ENCODE data around the gene KIF18B. TPM values are rescaled to one million over a fixed set of nuclear protein-coding genes. Genes with fewer than 3 reads are reported as not detected.

Gene KIF18B
- total RNA-seq, 1 experiment from 2014 or later = 58.5 TPM

DNA sequence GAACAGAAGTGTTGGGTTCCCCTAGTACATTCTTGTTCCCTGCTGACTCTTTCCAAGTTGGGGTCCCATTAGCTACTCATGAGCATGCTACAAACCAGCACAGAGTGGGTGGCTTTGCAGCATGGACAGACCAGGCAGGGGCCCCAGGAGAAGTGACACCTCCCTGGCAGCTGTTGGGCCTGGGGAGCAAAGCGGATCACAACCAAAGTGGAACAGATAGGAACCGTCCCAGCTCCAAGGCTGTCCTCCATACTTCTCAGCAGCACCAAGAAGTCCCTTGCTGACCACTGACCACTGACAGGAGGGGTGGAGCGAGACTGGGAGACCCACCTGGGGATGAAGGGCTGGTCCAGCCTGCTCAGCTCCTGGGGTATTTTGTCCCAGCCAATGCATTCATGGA lies 19.9 kb downstream of the KIF18B start:
- Histone ChIP-seq H3K4me3 (no peak overlapping the region), H4K20me1 (ENCODE audit: insufficient read depth) (no peaks in the 10 kb centered on the region), H2AFZ (no peak overlapping the region), H3K9me3 (ENCODE audit: insufficient read depth, low read depth) (no peaks in the 10 kb centered on the region), H3K9me2 (ENCODE audit: insufficient read depth) (no peaks in the 10 kb centered on the region), H3K4me2 (no peak overlapping the region), H3K27ac (no peak overlapping the region), H3K79me2 (ENCODE audit: low read depth) (no peaks in the 10 kb centered on the region), H3F3A (ENCODE audit: insufficient read depth, low read depth) (peaks cover 12% of the 10 kb centered on the region; the same call in 1 of the 2 replicates), H3K36me3 (ENCODE audit: low read depth) (peaks cover 13% of the 10 kb centered on the region), H3K4me1 (replicated peaks; ENCODE audit: insufficient read depth) (no peaks in the 10 kb centered on the region), H3K27me3 (ENCODE audit: insufficient read depth, low read depth) (no peaks in the 10 kb centered on the region)
- BruUV-seq (replicated peaks) = no TSS peak
- no peak for DNase-seq
- ChIA-PET CTCF (no interaction called here), POLR2A (ENCODE audit: unreplicated experiment) (interaction anchor here (0.7 kb wide), 1 partner anchor 9 kb away, joined by 4 read pairs; no protein-coding TSS in a partner anchor)
- TF ChIP-seq, protein P1, sequence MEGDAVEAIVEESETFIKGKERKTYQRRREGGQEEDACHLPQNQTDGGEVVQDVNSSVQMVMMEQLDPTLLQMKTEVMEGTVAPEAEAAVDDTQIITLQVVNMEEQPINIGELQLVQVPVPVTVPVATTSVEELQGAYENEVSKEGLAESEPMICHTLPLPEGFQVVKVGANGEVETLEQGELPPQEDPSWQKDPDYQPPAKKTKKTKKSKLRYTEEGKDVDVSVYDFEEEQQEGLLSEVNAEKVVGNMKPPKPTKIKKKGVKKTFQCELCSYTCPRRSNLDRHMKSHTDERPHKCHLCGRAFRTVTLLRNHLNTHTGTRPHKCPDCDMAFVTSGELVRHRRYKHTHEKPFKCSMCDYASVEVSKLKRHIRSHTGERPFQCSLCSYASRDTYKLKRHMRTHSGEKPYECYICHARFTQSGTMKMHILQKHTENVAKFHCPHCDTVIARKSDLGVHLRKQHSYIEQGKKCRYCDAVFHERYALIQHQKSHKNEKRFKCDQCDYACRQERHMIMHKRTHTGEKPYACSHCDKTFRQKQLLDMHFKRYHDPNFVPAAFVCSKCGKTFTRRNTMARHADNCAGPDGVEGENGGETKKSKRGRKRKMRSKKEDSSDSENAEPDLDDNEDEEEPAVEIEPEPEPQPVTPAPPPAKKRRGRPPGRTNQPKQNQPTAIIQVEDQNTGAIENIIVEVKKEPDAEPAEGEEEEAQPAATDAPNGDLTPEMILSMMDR (conservative IDR thresholded peaks at IDR 0.05) = no peak
- TF ChIP-seq EZH2 (IDR thresholded peaks at IDR 0.05; ENCODE audit: low read depth) = no peak
- intact Hi-C loops (cut with micrococcal nuclease; ENCODE audit: unreplicated experiment) = no loop called here

DNA sequence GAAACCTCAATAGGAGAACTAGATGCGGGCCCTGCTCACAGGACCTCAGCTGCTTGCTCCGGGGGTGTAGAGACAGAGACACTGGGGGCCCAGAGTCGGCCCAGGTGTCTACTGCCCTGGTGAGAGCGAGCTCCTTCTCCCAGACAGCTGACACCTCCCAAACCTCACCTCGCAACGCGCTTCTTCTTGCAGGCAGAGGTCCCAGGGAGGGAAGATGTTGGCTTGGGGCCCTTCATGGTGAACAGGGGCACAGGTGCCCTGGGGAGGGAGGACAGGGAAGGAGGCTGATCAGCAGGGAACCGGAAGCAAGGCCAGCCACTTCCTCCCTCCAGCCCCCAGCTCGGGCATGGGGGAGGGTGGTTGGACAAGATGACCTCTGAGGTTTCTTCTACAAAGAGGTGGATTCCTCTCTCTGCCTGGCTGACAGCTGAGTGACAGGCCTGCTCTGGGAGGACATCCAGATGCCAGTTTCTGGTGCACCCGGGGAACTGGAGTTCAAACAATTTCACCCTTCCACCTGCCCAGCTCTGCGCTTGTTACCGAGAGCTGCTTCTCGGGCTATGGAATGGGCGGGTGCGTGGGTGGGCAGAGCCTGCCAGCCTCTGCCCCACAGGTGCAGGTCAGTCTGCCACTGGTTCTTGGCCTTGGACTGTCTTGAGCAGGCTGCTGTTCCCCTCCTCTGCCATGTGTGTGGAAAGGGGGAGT lies 20.6 kb downstream of the KIF18B start:
- intact Hi-C loops (cut with micrococcal nuclease; ENCODE audit: unreplicated experiment) = no loop called here
- TF ChIP-seq EZH2 (IDR thresholded peaks at IDR 0.05; ENCODE audit: low read depth) = no peak
- TF ChIP-seq, protein P1 (conservative IDR thresholded peaks at IDR 0.05) = no peak
- Histone ChIP-seq H3K4me1 (replicated peaks; ENCODE audit: insufficient read depth) (no peaks in the 10 kb centered on the region), H3K9me3 (ENCODE audit: insufficient read depth, low read depth) (no peaks in the 10 kb centered on the region), H4K20me1 (ENCODE audit: insufficient read depth) (no peaks in the 10 kb centered on the region), H3K4me2 (no peak overlapping the region), H3F3A (ENCODE audit: insufficient read depth, low read depth) (peaks cover 12% of the 10 kb centered on the region; the same call in 1 of the 2 replicates), H3K9me2 (ENCODE audit: insufficient read depth) (no peaks in the 10 kb centered on the region), H3K4me3 (no peak overlapping the region), H3K36me3 (ENCODE audit: low read depth) (peaks cover 13% of the 10 kb centered on the region), H3K27ac (no peak overlapping the region), H2AFZ (no peak overlapping the region), H3K27me3 (ENCODE audit: insufficient read depth, low read depth) (no peaks in the 10 kb centered on the region), H3K79me2 (ENCODE audit: low read depth) (no peaks in the 10 kb centered on the region)
- no peak for DNase-seq
- no TSS peak for BruUV-seq (replicated peaks)
- ChIA-PET POLR2A (ENCODE audit: unreplicated experiment) (interaction anchor here (0.7 kb wide), 1 partner anchor 10 kb away, joined by 4 read pairs; no protein-coding TSS in a partner anchor), CTCF (no interaction called here)

DNA sequence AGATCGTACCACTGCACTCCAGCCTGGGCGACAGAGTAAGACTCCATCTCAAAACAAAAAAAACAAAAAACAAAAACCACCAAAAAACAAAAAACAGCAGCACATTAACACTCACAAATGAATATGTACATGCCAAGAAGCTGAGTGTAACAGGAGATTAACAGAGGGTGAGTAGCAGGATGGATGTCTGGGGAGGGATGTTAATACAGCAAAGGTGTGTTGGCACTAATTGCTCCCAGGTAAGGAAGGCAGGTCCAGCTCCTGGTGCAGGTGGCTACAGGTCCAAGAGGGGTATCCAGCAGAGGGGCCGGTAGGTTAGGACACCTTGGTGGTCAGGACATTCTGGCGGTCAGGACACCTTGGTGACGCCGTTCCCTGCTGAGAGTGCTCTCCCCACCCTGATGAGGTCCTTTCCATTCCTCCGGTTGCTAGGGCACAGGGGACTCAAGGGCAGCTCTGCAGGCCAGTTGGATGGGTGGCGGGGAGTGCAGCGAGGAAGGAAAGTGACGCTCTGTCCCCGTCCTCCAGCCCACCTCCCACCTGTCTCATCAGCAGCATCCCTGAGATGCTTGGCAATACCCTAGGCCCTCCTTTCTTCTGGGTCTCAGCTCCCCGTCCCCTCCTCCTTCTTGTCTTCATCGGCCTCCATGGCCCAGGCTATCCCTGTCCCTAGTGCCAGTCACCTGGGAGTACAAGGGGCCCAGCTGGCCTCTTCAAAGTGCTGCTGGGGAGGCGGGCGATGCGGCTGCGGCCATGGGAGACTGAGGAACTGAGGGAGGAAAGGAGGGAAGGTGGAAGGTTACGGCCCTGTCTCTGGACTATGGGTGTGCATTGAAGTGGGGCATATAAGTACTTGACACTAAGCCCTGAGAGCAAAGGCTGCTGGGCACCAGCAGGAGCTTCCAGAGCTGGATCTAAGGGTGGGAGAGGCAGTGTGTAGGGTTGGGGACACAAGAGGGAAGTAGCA lies 21.6 kb downstream of the KIF18B start:
- Histone ChIP-seq H4K20me1 (ENCODE audit: insufficient read depth) (no peaks in the 10 kb centered on the region), H3K4me3 (no peak overlapping the region), H3F3A (ENCODE audit: insufficient read depth, low read depth) (peaks cover 12% of the 10 kb centered on the region; the same call in 1 of the 2 replicates), H3K36me3 (ENCODE audit: low read depth) (peaks cover 13% of the 10 kb centered on the region), H3K79me2 (ENCODE audit: low read depth) (no peaks in the 10 kb centered on the region), H2AFZ (no peak overlapping the region), H3K4me1 (replicated peaks; ENCODE audit: insufficient read depth) (no peaks in the 10 kb centered on the region), H3K9me2 (ENCODE audit: insufficient read depth) (no peaks in the 10 kb centered on the region), H3K27me3 (ENCODE audit: insufficient read depth, low read depth) (peaks cover 4% of the 10 kb centered on the region; the same call in 1 of the 2 replicates), H3K4me2 (no peak overlapping the region), H3K9me3 (ENCODE audit: insufficient read depth, low read depth) (no peaks in the 10 kb centered on the region), H3K27ac (no peak overlapping the region)
- CTCF ChIA-PET = interaction anchor here (0.6 kb wide), 1 partner anchor 182 kb away, joined by 6 read pairs; no protein-coding TSS in a partner anchor
- BruUV-seq (replicated peaks) = no TSS peak
- POLR2A ChIA-PET (ENCODE audit: unreplicated experiment) = no interaction called here
- no peak for DNase-seq
- TF ChIP-seq, protein P1 (conservative IDR thresholded peaks at IDR 0.05) = no peak
- no peak for TF ChIP-seq EZH2 (IDR thresholded peaks at IDR 0.05; ENCODE audit: low read depth)
- intact Hi-C loops (cut with micrococcal nuclease; ENCODE audit: unreplicated experiment) = no loop called here
